ENCODE data around the gene SCNN1B.

Gene SCNN1B

DNA sequence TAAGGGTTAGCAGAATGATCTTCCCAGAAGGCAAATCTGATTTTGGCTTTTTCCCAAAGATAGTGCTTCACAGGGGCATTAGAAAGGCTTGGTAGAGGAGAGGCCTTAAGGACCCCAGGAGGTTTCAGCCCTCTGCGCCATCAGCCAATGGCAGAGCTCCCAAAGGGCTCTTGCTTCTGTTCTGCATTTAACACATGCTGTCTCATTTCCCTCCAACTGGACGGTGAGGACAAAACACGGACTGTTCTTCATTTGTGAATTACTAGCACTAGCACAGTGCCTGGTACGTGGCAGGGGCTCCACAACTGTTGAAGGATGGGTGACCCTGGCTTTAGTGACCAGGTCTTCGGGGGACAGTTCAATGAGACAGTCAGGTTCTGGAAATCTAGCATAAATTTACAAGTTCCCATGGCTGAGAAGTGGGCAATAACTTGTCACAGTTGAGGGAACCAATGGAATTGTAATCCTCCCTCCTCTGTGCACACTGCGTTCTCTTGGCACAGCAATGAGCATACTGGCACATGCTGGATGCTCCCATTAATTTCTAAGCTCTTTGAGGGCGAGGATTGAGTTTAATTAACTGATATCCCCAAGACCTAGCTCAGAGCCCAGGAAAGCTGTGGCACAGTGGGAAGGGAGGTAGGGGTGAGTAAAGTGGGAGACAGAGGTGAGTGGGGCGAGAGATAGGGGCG lies 105.5 kb downstream of the SCNN1B start:
- H3K27ac ChIP-seq, result no peak overlapping the region
- TF ChIP-seq, protein P1, sequence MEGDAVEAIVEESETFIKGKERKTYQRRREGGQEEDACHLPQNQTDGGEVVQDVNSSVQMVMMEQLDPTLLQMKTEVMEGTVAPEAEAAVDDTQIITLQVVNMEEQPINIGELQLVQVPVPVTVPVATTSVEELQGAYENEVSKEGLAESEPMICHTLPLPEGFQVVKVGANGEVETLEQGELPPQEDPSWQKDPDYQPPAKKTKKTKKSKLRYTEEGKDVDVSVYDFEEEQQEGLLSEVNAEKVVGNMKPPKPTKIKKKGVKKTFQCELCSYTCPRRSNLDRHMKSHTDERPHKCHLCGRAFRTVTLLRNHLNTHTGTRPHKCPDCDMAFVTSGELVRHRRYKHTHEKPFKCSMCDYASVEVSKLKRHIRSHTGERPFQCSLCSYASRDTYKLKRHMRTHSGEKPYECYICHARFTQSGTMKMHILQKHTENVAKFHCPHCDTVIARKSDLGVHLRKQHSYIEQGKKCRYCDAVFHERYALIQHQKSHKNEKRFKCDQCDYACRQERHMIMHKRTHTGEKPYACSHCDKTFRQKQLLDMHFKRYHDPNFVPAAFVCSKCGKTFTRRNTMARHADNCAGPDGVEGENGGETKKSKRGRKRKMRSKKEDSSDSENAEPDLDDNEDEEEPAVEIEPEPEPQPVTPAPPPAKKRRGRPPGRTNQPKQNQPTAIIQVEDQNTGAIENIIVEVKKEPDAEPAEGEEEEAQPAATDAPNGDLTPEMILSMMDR (conservative IDR thresholded peaks at IDR 0.05), result no peak

DNA sequence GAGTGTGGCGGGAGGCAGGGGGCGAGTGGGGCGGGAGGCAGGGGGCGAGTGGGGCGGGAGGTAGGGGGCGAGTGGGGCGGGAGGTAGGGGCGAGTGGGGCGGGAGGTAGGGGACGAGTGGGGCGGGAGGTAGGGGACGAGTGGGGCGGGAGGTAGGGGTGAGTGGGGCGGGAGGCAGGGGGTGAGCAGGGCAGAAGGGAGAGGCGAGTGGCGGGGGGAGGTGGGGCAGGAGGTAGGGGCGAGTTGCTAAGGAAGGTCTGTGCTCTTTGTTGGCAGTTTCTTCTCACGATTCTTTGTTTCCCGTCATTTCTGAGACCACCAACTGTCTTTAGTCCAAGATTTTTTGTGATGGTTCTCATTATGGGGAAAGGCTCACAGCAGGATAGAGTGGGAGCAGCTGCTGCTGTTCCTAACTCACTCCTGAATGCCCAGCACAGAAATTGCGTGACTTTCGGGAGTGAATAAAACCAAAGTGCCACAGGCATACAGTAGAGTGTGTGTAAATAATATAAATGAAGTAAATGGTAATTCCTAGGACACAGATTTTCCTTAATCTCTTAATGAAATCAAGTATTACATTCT lies 106.2 kb downstream of the SCNN1B start:
- TF ChIP-seq, protein P1 (conservative IDR thresholded peaks at IDR 0.05), result no peak
- no peak overlapping the region for H3K27ac ChIP-seq

DNA sequence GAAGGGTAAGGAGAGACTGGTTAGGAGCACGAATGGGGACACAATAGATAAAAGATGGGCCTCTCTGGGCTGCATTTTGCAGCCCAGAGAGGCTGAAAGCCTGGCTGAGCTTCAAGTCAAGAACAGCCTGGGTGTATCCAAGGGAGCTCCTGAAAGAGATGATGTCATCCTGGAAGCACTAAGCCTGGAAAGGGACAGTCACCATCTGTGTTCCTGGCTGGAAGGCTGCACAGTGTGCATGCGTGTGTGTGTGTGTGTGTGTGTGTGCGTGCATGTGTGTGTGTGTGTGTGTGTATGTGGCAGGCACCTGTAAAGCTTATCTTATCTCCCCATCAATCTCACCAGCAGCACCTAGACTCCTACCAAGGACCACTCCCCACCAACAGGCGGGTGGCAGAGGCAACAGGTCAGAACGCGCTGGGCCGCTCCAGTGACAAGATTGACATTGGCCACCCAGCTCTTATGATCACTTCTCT lies 106.8 kb downstream of the SCNN1B start:
- peak overlapping the region; percentile 19; the same call in 1 of the 2 replicates for H3K27ac ChIP-seq

DNA sequence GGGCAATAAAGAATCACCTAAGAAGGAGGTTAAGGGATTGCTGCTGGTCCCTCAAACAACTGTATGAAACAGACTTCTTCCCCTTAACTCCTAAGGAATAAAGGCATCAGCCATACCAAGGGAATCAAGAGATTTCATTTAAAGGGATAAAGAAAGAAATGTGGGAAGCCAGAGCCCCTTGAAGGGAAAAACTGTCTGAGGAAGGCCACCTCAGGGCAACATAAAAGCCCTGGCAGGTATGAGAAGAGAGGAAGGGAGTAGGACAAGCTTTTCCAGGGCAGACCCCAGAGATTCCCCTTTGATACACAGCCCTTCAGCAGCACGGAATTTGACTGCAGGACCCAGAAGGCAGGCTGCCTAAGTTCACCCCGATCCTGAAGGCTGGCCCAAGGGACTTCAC lies 107.4 kb downstream of the SCNN1B start:
- H3K27ac ChIP-seq, result peak overlapping the region; percentile 19; the same call in 1 of the 2 replicates
- TF ChIP-seq, protein P1 (conservative IDR thresholded peaks at IDR 0.05), result no peak

More for the DNA sequence above, 106.8 kb downstream of the SCNN1B start:
- TF ChIP-seq, protein P1 (conservative IDR thresholded peaks at IDR 0.05), result no peak

DNA sequence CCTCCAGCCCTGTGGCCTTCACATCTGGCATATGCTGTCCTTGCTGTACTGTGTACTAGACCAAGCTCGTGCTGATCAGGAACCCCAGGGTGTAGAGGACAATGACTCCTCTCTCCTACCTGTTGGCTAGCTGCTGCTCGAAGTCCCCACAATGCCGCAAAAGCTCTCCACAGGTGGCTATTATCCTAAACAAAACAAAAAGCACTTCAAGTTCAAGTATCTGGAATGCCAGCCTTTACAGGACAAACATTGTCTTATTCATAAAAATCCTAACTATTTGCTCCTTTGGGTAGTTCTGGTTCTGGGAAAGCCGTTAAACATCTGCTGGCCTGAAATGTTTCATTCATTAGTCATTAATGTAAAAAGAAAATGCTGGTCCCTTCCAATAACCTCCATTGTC lies 108.1 kb downstream of the SCNN1B start:
- no peak overlapping the region for H3K27ac ChIP-seq
- TF ChIP-seq, protein P1 (conservative IDR thresholded peaks at IDR 0.05), result no peak

DNA sequence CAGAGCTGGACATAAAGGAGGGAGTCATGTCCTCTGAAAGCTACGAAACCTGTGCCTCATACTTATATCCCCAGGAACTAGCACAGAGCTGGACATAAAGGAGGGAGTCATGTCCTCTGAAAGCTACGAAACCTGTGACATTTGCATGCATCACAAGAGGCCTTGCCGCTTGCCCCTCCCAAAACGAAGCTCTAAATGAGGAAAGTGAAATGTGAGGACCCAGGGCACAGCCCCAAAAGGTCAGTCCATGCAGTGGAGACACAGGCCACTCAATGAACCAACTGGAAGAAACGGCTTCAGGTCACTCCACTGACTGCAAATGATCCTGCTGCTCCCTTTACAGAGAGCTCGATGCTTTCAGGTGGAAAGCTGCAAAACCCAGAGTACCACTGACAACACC lies 112.6 kb downstream of the SCNN1B start:
- H3K27ac ChIP-seq, result no peak overlapping the region
- TF ChIP-seq, protein P1 (conservative IDR thresholded peaks at IDR 0.05), result no peak

DNA sequence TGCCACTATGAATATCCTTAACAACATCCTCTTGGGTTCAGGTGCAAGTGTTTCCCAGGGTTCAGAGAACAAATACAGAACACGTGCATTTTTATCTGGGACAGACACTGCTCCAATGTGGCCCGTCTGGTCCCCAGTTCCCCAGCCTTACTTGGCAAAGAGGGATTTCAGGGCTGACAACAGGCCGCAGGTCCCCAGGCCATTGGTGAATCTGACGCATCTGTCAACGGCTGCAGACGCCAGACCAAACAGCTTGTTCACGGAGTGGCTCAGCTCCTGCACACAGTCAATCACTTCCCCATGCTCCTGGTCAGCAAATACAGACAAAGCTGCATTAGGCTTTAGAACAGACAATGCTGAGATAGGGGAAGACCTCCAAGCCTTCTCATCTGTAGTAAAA lies 114.7 kb downstream of the SCNN1B start:
- TF ChIP-seq, protein P1 (conservative IDR thresholded peaks at IDR 0.05), result no peak
- no peak overlapping the region for H3K27ac ChIP-seq
